Hematopoietic multipotent progenitor cell treated with erythropoietin and hydrocortisone succinate and interleukin-3 and kit ligand, for 17 days (in vitro differentiated cells): ENCODE measurements around the gene VCP.
A peak's percentile ranks its signal among the peaks of the same experiment; 100 is the strongest.

Experiments
- DNase-seq: peaks from one replicate; pipeline ENCODE4 v3.0.0-alpha.2; 2015; ENCODE audit warnings: low spot score

The VCP gene

DNA sequence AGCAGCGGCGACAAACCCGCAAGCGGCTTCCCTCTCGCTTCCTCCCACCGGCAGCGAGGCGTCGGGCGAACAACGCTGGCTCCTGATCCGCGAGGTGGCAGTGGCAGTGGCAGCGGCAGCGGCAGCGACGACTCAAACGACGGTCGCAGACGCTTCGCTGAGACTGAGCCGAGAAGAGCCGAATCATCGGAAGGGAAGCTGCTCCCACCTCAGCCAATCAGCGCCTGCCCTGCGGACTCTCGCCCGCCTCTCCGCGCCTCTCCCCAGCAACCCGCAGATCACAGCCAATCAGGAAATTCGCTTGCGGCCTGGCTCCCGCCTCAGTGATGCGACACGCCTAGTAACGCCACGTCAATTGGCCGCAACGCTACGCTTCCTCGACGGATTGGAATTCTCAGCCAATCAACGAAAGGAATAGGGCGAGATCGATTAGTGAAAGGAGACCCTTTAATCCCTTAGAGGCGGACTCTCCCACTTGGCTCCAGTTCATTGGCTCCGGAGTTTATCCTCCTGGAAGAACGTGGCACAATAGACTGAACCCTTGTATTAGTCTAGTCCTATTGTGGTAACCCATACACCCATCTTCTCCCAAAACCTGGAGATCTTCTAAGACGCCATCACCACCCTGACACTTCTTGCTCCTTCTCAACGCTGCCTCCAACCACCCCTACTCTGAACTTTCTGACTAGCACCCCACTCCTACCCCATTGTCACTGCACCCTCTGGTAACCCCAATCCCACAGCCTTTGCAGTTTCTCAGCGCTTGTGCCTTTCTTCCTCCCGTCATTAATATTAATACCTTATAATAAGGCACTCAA is at the start of gene VCP:
Gene VCP (minus strand): TSS at position 165 of the 818 bp plus-strand sequence. CDS start 272 bp downstream, outside the sequence.
- peak; percentile 99 for DNase-seq

DNA sequence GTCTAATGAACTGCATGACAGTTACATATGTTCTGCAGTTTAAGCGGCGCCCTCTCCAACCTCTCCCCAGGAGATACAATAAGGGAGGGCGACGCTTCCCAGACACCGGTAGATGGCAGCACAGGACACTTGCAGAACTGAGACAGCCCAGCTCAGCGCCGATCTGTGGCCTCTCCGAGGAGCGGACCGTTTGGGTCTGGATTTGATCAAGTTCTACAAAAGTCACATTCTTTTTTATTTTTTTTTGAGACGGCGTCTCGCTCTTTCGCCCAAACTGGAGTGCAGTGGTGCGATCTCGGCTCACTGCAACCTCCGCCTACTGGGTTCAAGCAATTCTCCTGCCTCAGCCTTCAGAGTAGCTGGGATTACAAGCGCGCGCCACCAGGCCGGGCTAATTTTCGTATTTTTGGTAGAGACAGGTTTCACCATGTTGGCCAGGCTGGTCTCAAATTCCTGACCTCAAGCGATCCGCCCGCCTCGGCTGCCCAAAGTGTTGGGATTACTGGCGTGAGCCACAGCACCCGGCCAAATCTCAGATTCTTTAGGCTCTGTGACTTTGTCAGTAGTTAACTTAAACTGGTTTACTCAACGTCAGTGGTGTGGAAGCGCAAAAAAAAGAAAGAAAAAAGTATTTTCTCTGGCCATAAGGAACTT is 44.6 kb upstream of the VCP start:
- DNase-seq = peak; percentile 94

DNA sequence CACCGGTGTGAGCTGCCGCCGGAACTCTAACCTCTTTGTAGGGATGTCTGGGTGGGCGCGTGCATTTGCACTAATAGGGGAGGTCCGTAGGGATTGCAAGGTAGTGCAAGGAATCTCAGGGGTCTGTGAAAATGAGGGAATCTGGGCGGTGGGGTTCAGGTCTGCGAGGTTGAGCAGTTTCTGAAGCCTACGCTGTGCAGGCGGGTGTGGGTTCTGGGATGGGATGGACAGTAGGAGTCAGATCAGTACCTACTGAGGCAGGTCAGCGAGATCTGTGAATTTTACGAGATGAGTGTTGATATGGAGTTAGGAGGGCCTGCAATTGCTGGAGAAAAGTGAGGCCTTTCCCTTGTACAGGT is 44.1 kb upstream of the VCP start:
- DNase-seq = no peak

DNA sequence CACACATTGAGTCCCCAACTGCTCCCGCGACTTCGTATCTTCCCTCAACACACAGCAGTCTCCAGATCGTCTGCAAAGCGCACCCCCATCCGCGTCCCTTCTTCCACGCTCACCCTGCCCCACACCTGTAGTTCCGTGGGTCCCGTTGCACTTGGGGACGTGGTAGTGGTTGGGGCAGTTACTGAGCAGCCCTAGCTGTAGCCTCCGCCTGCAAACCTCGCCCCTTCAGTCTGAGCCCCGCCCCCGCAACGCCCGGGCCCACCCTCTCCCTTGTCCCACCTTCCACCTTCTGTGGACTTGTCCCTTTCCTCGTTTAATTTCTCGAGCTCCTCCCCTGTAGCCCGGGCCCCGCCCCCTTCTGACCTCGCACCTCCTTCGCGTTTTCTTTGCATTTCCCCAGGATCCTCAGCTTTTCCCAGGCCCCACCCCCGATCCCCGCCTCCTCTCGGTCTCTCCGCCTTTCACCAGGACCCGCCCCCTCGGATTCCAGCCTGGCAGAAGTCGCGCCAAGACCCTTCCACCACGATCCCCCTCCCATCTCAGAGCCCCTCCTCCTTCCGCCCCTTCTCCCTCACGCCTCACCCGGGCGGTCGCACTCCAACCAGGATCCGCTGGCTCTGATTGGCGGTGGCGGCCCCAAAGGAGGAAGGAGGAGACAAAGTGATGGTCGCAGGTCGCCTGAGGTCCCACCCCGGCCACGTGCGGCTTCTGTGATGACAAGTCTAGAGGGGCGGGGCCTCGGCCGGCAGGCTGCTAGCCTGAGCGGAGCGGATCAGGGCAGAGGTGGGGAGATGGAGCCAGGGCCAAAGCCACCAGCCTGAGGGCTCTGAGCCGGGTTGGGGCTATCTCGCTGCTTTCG is 43.5 kb upstream of the VCP start, which contains the start of gene ATOSB:
Gene ATOSB (minus strand): TSS at position 183 of the 859 bp plus-strand sequence. CDS start 7,588 bp downstream, outside the sequence.
- DNase-seq = peak; percentile 96

DNA sequence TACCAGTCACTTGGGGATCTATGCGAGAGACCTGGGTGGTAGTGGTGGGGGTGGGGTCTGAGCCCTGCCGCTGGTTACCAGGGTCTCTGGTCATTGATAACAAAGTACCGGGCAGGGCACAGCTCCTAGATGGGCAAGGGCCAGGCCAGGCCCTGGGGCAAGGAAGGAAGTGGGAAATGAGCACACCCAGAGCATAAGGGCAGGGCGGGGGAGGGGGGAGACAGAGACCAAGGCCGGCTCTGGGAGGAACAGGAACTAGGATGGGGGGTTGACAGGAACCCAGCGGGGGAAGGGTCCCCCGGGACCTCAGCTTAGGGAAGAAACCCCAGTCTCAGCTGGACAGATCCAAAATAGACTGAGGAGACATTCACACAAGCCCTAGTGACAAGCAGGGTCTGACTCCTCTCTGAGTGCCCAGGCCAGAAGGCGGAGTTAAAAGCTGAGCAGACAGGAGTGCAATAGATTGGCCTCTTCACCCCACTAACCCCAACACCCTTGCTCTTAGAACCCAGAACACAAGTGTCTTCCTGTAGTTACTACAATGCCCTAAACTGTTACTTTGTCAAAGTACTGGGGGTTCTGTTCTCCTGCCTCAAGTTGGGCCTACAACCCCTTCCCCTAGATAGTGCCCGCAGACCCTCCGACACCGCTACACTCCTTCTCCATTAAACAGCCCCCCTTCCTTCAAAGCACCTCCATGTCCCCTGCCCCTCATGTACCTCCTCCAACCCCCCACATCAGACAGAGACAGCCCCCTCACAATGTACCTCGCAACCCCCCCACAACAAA is 42.6 kb upstream of the VCP start:
- DNase-seq = peak; percentile 80

DNA sequence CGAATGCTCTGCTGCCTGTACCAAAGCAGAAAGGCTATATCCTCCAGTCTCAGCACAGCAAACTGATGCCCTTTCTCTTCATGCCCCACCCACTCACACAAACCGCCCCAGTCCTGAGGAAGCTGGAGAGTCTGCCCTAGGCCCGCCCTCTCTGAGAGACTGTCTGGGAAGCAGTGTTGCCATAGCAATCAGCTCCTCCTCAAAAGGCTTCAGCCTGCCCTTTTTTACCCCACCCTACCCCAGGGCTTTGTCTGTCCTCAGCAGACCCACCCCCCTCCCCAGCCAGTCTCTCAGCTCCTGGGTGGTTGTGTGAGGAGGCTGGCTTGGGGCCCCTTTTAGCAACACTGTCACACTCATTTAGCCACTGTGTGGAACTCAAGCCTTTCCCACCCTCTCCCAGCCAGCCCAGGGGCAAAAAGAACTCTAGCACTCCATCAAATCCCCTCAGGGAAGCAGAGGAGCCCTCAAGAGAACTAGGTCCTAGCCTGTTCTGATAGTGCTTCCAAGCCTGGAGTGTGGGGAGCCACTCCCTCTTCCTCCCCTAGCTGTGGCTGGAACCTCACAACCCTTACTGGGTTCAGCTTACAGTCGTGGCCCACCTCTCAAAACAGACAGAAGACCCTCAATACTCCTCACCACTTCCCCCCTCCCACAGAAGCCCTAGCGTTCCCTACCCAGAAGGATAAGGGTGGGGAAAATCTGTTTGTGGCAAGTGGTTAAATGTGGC is 41.9 kb upstream of the VCP start:
- DNase-seq = peak; percentile 87

DNA sequence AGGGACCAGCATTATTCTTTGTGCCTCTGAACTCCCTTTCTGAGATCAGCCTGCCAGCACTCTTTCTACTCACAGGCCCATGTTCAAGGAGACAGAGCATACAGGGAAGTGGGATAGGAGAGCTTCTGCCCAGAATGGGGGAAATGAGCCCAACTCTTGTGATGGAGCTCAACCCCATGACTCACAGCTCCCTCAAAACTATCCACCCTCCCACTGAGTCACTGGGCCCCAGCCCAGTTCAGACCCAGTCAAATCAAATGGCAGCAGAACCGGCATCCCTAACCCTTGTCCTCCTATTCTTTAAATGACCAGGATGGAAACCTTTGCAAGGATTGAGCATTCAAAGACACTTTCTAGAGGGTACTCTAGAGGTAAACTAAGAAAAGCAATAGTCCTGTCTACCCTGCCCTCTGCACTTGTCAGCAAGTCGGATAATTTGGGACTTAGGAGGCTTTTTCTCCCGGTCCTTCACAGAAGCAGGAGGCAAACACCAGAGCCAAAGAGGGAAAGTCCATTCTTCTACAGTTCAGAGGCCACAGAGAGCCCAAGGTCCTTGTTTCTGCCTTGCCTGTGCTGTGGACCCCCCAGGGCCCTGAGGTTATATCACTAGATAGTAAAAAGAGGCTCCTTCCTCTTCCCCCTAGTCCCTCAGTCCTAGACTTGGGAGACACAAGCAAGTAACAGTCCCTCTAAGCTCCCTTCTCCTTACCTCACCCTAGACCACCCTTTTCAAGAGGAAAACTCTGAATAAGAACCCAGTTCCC is 40.0 kb upstream of the VCP start:
- DNase-seq = peak; percentile 86

DNA sequence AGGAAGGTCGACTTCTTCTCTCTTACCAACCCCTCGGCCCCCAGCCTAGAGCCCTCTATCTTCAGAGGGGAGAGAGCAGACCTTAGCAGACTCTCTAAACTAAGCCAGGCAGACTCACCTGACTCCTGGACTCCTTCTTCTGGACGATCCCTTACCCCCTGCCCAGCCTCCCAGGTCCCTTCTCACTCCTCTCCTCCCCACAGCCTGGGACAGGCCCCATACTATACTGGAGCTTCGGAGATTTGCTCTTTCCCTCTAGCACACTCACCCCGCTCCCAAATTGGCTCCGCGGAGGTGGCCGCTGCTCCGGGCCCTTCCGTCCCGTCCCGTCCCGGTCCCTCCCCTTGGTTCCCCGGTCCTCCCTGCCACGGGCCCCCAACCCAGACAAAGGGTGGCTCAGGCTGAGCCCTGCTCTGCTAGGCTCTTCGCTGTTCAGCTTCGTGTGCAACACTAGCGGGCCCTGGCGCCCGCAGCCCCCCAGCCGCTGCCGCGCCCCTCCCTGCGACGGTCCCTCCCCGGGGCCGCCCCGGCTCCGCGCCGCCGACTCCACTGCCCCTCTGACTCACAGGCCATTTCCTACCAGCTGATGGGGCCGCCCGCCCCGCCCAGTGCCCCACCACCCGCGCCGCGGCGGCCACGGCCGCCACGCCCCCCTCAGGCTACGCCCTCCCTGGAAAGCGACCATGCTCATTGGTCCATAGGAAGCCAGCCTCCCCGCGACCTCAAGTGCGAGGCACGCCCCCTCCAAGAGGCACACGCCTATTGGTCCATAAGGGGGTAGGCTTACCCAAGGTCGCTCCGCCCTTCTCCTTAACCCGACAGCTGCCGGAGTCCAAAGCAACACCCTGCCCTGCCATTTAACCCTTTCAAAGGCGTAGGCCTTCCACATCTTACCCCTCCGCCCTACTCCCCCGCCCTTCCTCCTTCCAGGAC is 38.8 kb upstream of the VCP start:
- peak; percentile 99 for DNase-seq

DNA sequence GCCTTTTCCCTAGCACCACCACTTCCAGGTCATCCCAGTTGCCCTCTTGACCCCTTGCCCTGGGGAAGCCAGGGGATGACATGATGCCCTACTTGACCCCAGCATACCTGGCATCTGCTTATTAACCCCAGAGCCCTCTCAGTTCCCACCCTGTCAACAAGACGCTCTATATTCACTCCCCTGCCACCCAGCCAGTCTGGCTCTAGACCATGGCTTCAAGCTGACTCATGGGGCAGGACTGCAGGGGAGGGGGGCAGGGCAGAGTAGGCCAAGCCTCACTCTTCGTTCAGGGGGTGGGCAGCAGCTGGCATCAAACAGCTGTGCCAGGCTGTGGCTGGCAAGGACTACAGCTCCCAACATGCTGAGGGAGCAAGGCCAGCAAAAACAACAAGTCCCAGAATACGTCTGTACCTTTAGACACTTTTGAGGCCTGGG is 37.9 kb upstream of the VCP start:
- peak; percentile 91 for DNase-seq

DNA sequence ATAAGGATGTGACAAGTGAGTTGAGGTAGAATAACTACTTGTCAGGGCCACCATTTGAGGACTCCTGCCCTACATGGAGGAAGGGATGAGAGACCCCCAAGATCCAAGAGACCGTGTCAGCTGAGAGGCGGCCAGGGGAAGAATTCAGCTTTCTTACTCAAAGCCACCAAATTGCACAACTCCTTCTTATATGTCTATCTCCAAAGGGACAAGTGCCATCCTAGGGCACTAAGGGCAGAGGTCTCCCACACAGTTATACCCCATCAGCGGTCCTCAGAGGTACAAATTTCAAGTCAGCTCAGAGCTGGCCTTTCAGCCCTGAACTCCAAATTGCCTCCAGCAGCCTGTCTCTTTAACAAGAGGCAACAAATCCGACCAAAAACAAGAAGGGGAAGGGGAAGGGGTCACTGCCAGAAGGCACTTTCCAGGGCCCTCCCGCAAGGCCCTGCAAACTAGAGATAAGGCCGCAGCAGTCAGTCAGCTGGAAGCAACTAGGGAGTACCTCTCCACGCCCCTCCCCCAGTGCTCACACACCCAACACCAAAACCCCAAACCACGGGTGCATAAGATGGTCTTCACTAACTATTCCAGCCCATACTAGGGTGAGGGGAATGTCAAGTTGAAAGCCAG is 36.6 kb upstream of the VCP start:
- DNase-seq = peak; percentile 92

DNA sequence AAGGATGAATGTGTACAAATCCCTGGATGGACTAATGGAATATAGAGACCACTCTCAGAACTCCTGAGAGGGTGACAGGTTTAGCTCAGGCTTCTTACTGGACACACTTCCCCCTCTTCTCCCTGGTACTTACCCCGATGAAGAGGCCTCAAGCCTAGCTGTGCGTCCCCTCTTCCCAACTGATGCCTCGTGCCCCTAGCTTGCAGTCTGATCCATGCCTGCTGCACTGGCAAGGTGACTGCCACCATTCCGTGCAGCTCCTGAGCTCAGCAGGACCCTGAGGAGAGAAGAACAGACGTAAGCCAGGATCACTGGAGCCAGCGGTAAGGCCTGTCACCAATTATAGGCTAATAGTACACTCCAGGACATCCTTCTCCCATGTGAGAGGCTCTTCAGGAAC is 36.0 kb upstream of the VCP start:
- DNase-seq = no peak

DNA sequence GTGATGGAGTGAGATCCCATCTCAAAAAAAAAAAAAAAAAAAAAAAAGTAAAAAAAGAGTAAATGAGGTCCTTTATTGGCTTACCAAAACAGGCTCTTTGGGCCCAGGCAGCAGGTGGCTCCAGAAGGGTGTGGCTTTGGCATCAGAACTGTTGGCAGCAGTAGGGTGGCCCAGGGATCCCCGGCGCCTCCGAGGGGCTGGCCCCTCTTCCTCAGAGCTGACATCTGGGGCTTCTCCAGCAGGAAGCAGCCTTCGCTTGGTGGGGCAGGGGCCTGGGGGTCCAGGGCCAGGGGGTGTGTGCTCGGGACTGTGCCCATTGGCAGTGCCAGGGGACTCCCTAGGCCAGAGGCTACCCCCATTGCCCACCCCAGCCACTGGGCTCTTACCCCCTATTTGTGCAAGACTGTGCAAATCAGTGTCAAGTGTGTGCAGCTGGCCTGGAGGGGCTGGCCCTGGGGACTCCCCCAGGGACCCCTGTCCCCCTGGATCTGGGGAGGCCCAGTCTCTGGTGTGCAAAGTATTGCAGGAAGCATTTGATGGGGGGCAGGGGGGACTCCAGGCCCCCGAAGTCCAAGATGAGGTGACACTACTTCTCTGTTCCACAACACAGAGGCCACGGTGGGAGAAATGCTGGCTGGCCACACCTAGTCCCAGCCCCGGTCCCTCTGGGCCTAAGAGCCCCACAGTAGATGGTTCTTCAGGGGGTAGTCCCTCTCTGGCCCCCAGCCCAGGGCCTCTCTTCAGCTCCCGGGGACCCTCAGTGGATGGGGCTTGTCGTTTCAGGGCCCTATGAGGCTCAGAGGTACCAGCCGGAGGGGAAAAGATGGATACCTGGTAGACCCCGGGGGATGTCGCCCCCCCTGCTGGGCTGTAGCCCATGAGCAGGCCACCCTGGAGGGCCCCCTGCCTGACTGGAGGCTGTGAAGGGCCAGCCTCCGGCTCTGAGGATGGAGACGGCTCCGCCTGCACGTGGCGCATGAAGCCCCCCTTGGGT is 35.2 kb upstream of the VCP start:
- DNase-seq = peak; percentile 74

DNA sequence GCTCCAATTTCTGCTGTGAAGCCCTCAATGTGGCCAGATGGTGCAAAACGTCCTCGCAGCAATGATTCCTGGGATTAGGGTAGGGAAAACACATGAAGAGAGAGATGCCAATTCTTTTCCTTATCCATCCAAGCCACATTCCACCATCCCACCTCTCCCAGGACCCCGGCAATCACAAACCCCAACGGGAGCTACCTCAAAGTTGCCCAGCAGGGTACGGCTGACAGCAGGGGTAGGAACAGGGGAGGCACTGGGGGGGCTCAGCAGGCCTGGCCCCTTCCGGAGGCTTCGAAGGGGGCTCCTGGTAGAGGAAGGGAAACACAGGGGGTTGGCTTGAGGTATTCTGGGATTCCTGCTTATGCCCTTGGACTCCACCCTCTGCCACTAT is 33.9 kb upstream of the VCP start:
- no peak for DNase-seq

DNA sequence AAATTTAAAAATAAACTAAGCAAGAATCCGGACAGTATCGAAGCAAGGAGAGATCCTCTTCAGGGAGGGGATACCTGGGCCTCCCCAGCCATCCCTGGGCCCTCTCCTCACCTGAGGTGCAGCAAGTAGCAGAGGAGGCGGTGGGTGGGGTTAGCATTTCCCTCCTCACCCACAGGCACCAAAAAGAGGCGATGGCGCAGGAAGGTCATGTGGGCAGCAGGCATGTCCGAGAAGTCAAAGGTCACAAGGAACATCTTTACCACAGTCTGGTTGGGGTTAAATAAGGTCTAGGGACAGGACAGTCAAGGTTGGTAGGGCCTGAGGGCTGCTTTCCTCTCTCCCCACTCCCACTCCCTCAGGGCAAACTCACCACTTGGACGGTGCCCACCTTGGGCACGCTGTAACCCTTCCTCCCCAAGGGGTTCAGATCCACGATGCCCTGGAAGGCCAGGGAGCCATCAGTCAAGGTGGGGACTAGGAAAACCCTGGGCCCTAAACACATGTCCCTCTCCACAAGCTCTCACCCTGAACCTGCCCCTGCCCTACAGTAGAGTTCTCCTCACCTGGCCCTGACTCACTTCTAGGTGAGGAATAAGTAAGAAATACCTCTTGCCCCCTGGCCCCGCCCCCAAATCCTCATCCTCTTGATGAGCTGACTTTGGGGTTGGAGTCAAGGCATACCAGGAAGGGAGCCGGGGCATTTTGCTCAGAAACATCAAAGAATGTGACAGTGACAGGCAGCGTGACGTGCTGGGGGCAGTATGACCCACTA is 33.3 kb upstream of the VCP start:
- DNase-seq = no peak

DNA sequence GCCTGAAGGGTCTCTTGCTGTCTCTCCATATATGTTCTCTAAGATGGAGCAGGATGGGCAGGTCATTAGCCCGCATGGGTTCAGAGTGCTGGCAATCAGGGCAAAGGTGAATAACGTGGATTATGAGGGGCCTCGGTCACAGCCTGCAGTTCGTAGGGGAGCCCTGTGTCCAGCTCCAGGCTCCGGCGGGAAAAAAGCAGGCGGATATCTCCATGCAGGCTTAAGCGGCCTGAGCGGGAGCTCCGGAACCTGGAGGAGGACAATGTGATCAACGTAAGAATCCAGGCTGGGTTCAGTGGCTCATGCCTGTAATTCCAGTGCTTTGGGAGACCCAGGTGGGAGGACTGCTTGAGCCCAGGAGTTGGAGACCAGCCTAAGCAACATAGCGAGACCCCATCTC is 32.7 kb upstream of the VCP start:
- DNase-seq = no peak

DNA sequence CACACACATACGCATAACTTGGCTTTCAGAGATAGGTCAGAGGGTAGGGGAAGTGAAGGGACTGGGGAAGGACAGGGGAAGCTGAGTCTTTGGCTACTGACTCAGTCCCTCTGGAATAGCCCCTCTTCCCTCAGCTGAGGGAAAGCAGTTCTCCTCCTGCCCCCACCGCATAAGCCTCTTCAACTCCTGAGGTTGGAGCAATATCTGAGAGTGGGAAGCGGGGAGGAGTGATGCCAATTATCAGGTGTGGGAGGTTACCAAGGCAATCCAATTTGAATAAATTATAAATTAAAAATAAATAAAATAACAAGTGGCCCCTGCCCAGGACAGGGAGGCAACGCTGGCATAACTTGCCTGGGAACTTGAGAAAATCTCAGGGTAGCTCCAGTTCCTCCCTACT is 32.2 kb upstream of the VCP start:
- DNase-seq = no peak
